NCI-H2171 treated with DMSO at 0.1 percent for 48 hours (cell line): ENCODE measurements around the gene PRELID1.
"Not testable (repeated sequence)": the region's sequence is repeated elsewhere in the genome, so short reads cannot be mapped to it uniquely, and the experiment has no call there.

Experiments
- DNase-seq: peaks from one replicate; lab custom pipeline; 2025; lab: John Stamatoyannopoulos, UW

PRELID1 gene

GRCh38 chr5:177336603-177337494 is 33.2 kb downstream of the PRELID1 start:
- no peak for DNase-seq

DNA sequence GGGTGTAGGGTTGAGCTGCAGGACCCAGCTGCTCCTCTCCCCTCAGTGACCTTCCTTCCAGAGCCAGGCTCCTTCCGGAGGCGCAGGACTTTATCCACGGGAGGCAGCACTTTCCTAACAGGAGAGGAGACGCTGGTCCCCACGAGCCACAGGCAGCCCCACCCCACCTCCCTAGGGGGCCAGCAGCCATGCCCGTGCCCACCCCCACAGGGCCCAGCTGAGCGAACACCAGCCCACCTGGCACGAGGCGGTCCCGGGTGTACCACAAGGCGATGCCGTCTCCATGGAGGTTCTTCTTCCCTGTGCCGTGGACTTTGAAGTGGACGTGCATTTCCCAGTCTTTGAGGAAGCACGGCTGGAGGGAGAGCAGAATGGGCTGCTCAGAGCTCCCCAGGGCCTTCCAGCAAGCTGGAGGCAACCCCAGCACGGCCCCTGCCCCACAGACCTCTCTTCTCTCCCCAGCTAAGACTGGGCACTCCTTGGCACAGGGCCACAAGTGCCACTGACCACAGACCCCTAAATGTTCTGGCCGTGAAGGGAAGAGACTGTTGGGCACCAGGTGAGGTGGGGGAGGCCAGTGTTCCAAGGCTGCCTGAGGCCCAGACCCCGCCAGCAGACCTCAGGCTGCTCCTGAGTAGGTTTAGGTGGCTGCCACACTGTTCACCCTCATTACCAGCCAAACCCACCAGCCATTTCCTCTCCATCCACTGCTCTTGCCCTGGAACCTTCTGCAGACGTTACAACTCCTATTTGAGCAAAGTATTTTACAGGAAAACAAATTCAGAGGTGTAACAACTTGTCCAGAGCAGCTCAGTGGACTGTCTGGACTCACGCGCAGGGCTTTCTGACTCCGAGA is 34.9 kb downstream of the PRELID1 start:
- DNase-seq, result no peak

- no peak for DNase-seq
Observed at GRCh38 chr5:177339107-177339638, 35.6 kb downstream of the PRELID1 start.

DNA sequence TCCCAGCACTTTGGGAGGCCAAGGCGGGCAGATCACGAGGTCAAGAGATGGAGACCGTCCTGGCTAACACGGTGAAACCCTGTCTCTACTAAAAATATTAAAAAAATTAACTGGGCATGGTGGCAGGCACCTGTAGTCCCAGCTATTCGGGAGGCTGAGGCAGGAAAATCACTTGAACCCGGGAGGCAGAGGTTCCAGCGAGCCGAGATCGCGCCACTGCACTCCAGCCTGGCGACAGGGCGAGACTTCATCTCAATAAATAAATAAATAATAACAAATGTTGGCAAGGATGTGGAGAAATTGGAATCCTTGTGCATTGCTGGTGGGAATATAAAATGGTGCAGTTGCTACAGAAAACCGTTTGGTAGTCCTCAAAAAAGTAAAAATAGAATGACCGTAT is 39.4 kb downstream of the PRELID1 start:
- DNase-seq, result not testable (repeated sequence)

DNA sequence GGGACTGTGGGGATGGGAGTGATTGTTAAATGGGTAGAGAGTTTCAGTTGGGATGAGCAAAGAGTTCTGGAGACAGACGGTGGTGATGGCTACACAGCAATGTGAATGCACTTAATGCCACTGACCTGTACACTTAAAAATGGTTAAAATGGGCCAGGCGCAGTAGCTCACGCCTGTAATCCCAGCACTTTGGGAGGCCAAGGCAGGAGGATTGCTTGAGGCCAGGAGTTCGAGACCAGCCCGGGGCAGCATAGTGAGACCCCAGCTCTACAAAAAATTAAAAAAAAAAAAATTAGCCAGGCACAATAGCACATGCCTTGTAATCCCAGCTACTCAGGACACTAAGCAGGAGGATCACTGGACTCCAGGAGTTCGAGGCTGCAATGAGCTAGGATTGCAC is 40.2 kb downstream of the PRELID1 start:
- no peak for DNase-seq

DNA sequence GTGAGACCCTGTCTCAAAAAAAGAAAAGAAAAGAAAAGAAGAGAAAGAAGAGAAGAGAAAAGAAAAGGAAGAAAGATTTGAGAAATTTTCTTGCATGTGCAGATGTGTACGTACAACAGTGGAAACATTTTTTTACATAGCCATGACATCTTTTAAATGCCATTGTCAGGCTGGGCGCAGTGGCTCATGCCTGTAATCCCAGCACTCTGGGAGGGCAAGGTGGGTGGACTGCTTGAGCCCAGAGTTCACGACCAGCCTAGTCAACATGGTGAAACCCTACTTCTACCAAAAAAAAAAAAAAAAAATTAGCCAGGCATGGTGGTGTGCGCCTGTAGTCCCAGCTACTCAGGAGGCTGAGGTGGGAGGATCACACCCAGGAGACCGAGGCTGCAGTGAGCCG is 41.3 kb downstream of the PRELID1 start:
- DNase-seq, result no peak

DNA sequence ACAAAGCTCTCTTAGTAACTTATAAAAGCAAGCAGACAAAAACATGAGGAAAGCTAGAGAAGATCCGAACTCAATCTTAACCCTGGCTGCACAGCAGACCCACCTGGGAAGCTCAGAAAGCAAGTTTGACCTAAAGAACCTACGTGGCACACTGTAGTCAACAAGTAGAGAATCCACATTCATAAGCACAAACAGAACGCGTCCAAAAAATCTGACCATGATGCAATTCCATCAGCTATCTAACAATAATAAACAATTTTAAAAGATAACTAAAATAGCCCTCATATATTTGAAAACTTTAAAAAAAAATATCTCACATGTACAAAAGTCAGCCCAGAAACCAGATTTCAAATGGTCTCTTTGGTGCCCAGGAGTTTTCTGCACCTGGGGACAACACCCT is 43.2 kb downstream of the PRELID1 start:
- no peak for DNase-seq

DNA sequence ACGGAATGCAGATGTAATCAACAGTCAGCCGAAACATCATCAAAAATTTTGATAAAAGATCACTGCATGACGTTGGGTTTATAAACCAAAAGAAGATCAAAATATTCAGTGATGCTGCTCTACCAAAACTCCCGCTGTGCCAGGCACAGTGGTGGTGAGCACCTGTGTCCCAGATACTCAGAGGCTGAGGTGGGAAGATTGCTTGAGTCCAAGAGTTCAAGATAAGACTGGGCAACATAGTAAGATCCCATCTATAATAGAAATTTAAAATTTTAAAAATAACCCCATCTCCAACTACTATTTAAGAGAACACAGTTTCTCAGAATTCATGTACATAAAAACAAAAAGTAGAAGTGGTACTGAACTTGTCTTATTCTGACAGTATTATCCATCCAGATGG is 44.1 kb downstream of the PRELID1 start:
- DNase-seq, result no peak

DNA sequence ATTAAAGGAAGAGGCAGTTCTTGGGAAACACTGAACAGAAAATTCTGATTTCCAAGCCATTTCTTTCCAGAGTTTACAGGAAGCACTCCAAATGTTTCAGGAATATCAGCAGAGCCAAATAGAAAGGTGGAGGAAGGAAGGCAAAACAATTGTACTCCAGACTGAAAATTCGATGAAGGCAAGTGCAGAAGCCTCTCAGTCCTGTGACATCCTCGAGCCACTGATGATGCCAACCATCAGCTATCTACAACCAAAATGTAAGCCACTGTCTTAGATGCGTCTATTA is 45.7 kb downstream of the PRELID1 start:
- DNase-seq, result no peak

DNA sequence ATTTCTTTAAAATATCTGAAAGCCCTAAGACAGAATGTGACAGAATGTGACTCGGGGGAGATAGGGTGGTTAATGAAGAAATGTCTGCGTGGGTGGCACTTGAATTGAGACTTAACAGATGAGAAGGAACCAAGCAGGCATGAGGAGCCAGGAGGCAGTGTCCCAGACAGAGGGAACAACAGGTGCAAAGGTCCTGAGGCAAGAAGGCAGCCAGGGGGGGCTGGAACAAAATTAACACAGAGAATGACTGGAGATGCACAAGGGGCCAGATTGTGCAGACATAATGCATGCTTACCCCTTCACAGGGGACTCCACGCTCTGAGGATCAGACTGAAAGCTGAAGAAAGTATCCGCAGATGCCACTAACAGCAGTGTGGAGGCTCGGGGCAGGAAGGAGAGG is 46.2 kb downstream of the PRELID1 start:
- no peak for DNase-seq

DNA sequence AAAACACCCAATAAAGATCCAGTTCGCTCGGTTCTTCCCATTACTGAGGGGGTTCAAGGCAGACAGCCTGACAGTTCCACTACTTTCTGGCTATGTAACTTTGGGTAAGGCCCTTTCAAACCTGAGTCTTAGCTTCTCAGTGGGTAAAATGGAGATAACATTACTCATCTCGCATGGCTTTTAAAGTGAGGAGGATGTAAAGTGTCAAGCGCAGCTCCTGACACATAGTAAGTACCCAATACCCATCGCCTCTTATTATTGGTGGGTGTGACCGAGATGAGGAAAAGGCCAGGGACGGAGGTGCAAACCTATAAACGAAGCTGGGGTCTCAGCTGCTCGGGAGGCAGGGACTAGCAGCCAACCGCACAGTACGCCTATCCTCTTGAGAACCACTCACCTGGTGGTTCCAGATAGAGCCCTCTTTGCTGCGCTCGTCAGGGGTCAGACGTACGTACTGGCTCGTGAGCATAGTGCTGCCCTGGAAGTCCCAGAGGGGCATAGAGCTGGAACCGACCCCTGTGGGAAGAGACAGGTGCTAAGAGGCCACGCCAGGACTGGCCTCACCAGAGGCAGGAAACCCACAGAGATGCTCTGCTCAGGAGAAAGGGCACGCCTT is 47.3 kb downstream of the PRELID1 start:
- DNase-seq, result no peak

- DNase-seq, result peak; percentile 89
Observed at GRCh38 chr5:177351392-177352329, 48.1 kb downstream of the PRELID1 start, which contains the start of gene LMAN2. Gene LMAN2 (minus strand): TSS chr5:177351668. CDS start chr5:177351647, 21 bp downstream.

DNA sequence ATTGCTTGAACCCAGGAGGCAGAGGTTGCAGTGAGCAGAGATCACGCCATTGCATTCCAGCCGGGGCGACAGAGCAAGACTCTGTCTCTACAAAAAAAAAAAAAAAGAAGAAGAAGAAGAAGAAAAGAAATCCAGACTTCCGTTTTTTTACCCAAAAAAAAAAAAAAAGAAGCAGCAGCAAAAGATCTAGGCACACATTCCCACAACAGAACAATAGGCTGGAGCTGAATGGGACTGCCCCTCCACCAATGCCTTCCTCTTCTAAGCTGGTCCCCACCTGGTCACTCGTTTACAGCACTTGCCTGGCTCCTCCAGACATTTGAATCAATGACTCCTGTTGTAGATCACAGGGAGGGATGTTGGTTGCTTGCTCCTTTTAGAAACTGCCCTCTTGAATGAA is 49.5 kb downstream of the PRELID1 start:
- no peak for DNase-seq

DNA sequence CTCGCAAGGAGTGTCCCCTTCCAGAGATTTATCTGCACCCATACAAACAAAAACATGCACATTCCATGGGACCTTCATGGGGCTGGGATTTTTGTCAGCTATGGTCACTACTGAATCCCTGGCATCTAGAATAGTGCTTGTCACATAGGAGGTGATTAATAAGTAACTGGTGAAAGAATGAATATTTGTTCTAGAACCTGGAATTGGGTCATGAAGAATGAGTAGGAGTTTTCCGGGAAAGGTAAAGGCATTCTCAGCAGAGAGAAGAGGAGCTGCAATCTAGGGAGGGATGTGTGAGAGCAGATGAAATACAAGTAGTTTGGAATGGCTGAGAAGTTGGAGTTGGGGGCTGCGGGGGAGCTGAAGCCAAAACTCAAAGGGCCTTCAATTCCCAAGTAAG is 50.7 kb downstream of the PRELID1 start:
- no peak for DNase-seq

DNA sequence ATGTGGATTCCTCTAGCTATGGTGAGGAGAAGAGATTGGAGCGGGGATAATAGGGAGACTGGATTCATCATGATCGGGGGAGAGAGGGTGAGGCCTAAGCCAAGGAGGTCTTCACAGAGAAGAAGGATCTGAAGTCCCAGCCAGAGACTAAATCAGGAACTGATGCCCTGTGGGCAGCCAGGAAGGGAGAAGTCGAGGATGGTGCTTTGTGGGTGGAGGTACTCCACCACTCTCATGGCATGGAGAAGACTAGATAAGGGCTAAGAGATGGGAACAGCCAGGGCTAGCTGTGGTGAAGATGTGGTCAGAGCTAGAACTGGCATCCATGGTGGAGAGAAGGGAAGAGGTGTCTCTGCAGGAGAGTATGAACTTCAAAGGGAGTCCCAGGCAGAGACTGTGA is 51.1 kb downstream of the PRELID1 start:
- DNase-seq, result no peak

GRCh38 chr5:177355162-177355867 is 51.7 kb downstream of the PRELID1 start:
- DNase-seq, result no peak

GRCh38 chr5:177355868-177356168 is 52.2 kb downstream of the PRELID1 start:
- no peak for DNase-seq
